ENCODE measurements around the gene ACOX2.

The ACOX2 gene

GRCh38 chr3:58581328-58582091 lies 44.5 kb upstream of the ACOX2 start:
- no peak overlapping the region for H2AFZ ChIP-seq
- no peak overlapping the region for H3K4me3 ChIP-seq (ENCODE audit: low read depth, low read length)
- no peaks in the 10 kb centered on the region for H3K79me2 ChIP-seq
- no peak overlapping the region for H3K9ac ChIP-seq
- H3K4me1 ChIP-seq: peaks cover 5% of the 10 kb centered on the region
- TF ChIP-seq CTCF (IDR thresholded peaks at IDR 0.05): no peak
- H3K27ac ChIP-seq: no peak overlapping the region
- no peaks in the 10 kb centered on the region for H3K36me3 ChIP-seq (ENCODE audit: control insufficient read depth, insufficient read depth, low read length)
- H3K27me3 ChIP-seq (ENCODE audit: control insufficient read depth, insufficient read depth, low read length): peaks cover 4% of the 10 kb centered on the region
- H3K4me2 ChIP-seq (ENCODE audit: low read length): no peak overlapping the region
- no peaks in the 10 kb centered on the region for H3K9me3 ChIP-seq (ENCODE audit: control insufficient read depth, low read length)

- no peak overlapping the region for H2AFZ ChIP-seq
- no peak for TF ChIP-seq CTCF (IDR thresholded peaks at IDR 0.05)
- no peak overlapping the region for H3K4me2 ChIP-seq (ENCODE audit: low read length)
- H3K4me1 ChIP-seq: peaks cover 3% of the 10 kb centered on the region
- H3K36me3 ChIP-seq (ENCODE audit: control insufficient read depth, insufficient read depth, low read length): no peaks in the 10 kb centered on the region
- no peaks in the 10 kb centered on the region for H3K9me3 ChIP-seq (ENCODE audit: control insufficient read depth, low read length)
- no peak overlapping the region for H3K9ac ChIP-seq
- H3K79me2 ChIP-seq: no peaks in the 10 kb centered on the region
- H3K27me3 ChIP-seq (ENCODE audit: control insufficient read depth, insufficient read depth, low read length): peaks cover under 1% of the 10 kb centered on the region
- no peak overlapping the region for H3K4me3 ChIP-seq (ENCODE audit: low read depth, low read length)
- H3K27ac ChIP-seq: no peak overlapping the region
These were observed 43.9 kb upstream of the ACOX2 start for GRCh38 chr3:58580826-58581327.

GRCh38 chr3:58578873-58579272 lies 41.9 kb upstream of the ACOX2 start:
- Histone ChIP-seq H3K79me2 (no peaks in the 10 kb centered on the region), H3K27me3 (ENCODE audit: control insufficient read depth, insufficient read depth, low read length) (no peaks in the 10 kb centered on the region), H3K27ac (no peak overlapping the region), H3K4me1 (no peaks in the 10 kb centered on the region), H3K9me3 (ENCODE audit: control insufficient read depth, low read length) (no peaks in the 10 kb centered on the region), H3K9ac (no peak overlapping the region), H3K4me3 (ENCODE audit: low read depth, low read length) (no peak overlapping the region), H3K36me3 (ENCODE audit: control insufficient read depth, insufficient read depth, low read length) (no peaks in the 10 kb centered on the region), H3K4me2 (ENCODE audit: low read length) (no peak overlapping the region), H2AFZ (no peak overlapping the region)
- no peak for TF ChIP-seq CTCF (IDR thresholded peaks at IDR 0.05)

GRCh38 chr3:58577269-58577821 lies 40.4 kb upstream of the ACOX2 start, which contains the start of gene FAM107A:
FAM107A (minus strand) TSS chr3:58577391; CDS start chr3:58569860, 7,531 bp downstream.
- Histone ChIP-seq H3K4me2 (ENCODE audit: low read length) (no peak within 1 kb of the TSS), H2AFZ (no peak within 1 kb of the TSS), H3K27ac (peak within 1 kb of the TSS; percentile 78), H3K36me3 (ENCODE audit: control insufficient read depth, insufficient read depth, low read length) (no peaks in the 10 kb centered on the region), H3K4me3 (ENCODE audit: low read depth, low read length) (no peak within 1 kb of the TSS), H3K9ac (peak within 1 kb of the TSS; percentile 23), H3K27me3 (ENCODE audit: control insufficient read depth, insufficient read depth, low read length) (no peaks in the 10 kb centered on the region), H3K9me3 (ENCODE audit: control insufficient read depth, low read length) (no peaks in the 10 kb centered on the region), H3K4me1 (no peaks in the 10 kb centered on the region), H3K79me2 (no peaks in the 10 kb centered on the region)
- no peak for TF ChIP-seq CTCF (IDR thresholded peaks at IDR 0.05)

All from parathyroid adenoma (tissue), 2 donors.